Upper lobe of left lung (tissue), 4 donors: ENCODE data around the gene PARP3.
A peak's percentile ranks its signal among the peaks of the same experiment; 100 is the strongest.

Experiments used
- EP300 ChIP-seq, 4 donors: sonication (generic); formaldehyde crosslinking; IDR thresholded peaks; one replicate each; pipeline ENCODE4 v1.5.1; 2017; ENCODE audit warnings: antibody characterized with exemption in 4 of 4, control low read depth in 2 of 4
- POLR2A ChIP-seq, 4 donors: fragments of 450-650 bp; IDR thresholded peaks; one replicate each; pipeline ENCODE4 v1.5.1; 2016 to 2017; ENCODE audit warnings: antibody characterized with exemption in 4 of 4, mild to moderate bottlenecking in 2 of 4
- POLR2AphosphoS5 ChIP-seq, 2 donors: sonication (generic); formaldehyde crosslinking; IDR thresholded peaks; one replicate each; pipeline ENCODE4 v1.5.1; 2017; ENCODE audit warnings: antibody characterized with exemption in 2 of 2
- TF ChIP-seq, protein P1 (sequence below), 6 experiments: fragments of 450-650 bp in 4 of 6; fragments of 200-600 bp in 2 of 6; sonication (generic) in 2 of 6; IDR thresholded peaks; one replicate each; pipeline ENCODE4 v1.5.1; 2016 to 2019; ENCODE audit warnings: antibody characterized with exemption in 6 of 6

DNA sequence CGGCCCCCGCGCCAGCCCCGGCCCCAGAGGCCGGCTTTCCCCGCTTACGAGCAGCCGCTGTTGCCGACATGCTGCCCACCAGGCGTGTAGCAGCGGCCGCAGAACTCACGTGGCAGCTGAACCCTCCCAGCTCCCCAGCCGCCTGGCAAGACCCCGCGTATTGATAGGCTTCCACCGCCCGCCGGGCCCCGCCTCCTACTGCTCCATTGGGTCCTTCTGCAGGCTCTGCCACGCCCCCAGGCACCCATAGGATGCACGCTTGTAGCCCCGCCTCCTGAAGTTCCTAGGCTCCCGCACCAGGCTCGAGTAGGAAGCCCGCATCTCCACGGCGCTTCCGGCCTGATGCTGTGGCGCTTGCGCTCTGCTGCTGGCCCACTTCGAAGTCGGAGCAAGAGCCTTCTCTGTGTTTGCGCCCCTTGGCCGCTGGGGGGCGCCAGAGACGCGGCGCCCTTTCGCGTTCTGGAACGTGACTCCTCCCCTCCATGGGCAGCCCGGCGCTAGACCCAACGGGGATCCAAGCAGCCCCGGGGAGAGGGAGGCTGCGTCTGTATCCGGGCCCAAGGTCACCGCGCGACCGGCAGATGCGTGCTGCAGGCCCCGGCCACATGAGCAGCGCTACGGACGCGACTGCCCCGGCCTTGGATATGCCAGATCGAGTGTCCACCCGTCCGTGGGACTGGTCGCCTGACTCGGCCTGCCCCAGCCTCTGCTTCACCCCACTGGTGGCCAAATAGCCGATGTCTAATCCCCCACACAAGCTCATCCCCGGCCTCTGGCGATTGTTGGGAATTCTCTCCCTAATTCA is at the start of gene PARP3, which contains the start of gene RRP9:
- peak in 3 of 4 donors; percentile 37 to 81 (median 80) for TF ChIP-seq POLR2A (IDR thresholded peaks at IDR 0.05)
- TF ChIP-seq, protein P1, sequence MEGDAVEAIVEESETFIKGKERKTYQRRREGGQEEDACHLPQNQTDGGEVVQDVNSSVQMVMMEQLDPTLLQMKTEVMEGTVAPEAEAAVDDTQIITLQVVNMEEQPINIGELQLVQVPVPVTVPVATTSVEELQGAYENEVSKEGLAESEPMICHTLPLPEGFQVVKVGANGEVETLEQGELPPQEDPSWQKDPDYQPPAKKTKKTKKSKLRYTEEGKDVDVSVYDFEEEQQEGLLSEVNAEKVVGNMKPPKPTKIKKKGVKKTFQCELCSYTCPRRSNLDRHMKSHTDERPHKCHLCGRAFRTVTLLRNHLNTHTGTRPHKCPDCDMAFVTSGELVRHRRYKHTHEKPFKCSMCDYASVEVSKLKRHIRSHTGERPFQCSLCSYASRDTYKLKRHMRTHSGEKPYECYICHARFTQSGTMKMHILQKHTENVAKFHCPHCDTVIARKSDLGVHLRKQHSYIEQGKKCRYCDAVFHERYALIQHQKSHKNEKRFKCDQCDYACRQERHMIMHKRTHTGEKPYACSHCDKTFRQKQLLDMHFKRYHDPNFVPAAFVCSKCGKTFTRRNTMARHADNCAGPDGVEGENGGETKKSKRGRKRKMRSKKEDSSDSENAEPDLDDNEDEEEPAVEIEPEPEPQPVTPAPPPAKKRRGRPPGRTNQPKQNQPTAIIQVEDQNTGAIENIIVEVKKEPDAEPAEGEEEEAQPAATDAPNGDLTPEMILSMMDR (IDR thresholded peaks at IDR 0.05) = peak; percentile 97 to 100 (median 100)
- peak; percentile 78 to 87 for TF ChIP-seq POLR2AphosphoS5 (IDR thresholded peaks at IDR 0.05)
- TF ChIP-seq EP300 (IDR thresholded peaks at IDR 0.05) = no peak
